Effector CD4-positive, alpha-beta T cell (primary cell): Measurements from ENCODE around the gene SELENOT.
"Not testable (repeated sequence)": the region's sequence is repeated elsewhere in the genome, so short reads cannot be mapped to it uniquely, and the experiment has no call there.

ENCODE experiments used
- DNase-seq: peaks from one replicate; pipeline ENCODE4 v3.0.0-alpha.2; 2020
- total RNA-seq: gene quantifications from one replicate; lab custom pipeline; 2026; lab: John Stamatoyannopoulos, UW

The SELENOT gene
- 62.5 reads per million, percentile 73 among the genes with 10 or more reads in this experiment for total RNA-seq

GRCh38 chr3:150603153-150603979 is at the start of gene SELENOT:
TSS of gene SELENOT (plus strand) at chr3:150603321. CDS start at chr3:150603363, 42 bp downstream.
- DNase-seq, result peak; percentile 90

GRCh38 chr3:150555859-150556436 is 47.2 kb upstream of the SELENOT start:
- no peak for DNase-seq

- DNase-seq, result no peak
These were observed 46.3 kb upstream of the SELENOT start for GRCh38 chr3:150556792-150557191.

GRCh38 chr3:150557725-150558124 is 45.4 kb upstream of the SELENOT start:
- DNase-seq, result no peak

- no peak for DNase-seq
These were observed 38.9 kb upstream of the SELENOT start for GRCh38 chr3:150564243-150564642.

GRCh38 chr3:150567328-150567727 is 35.8 kb upstream of the SELENOT start:
- DNase-seq, result no peak

GRCh38 chr3:150577855-150578254 is 25.3 kb upstream of the SELENOT start:
- no peak for DNase-seq

- DNase-seq, result no peak
These were observed 21.9 kb upstream of the SELENOT start for GRCh38 chr3:150581174-150581573.

- no peak for DNase-seq
These were observed 20.5 kb upstream of the SELENOT start for GRCh38 chr3:150582620-150583019.

GRCh38 chr3:150583028-150583427 is 20.1 kb upstream of the SELENOT start:
- DNase-seq, result no peak

- no peak for DNase-seq
These were observed 14.9 kb upstream of the SELENOT start for GRCh38 chr3:150588027-150588830.

GRCh38 chr3:150589759-150590158 is 13.4 kb upstream of the SELENOT start:
- DNase-seq, result no peak

GRCh38 chr3:150594150-150594549 is 9.0 kb upstream of the SELENOT start:
- no peak for DNase-seq

GRCh38 chr3:150597646-150598045 is 5.5 kb upstream of the SELENOT start:
- DNase-seq, result no peak

GRCh38 chr3:150599611-150600297 is 3.4 kb upstream of the SELENOT start:
- no peak for DNase-seq

GRCh38 chr3:150600647-150601530 is 2.2 kb upstream of the SELENOT start:
- DNase-seq, result not testable (repeated sequence)

GRCh38 chr3:150602426-150603152 is 532 bp upstream of the SELENOT start:
- no peak for DNase-seq

- no peak for DNase-seq
These were observed 829 bp downstream of the SELENOT start for GRCh38 chr3:150603980-150604319.

- no peak for DNase-seq
These were observed 3.0 kb downstream of the SELENOT start for GRCh38 chr3:150605998-150606641.

GRCh38 chr3:150607267-150608065 is 4.3 kb downstream of the SELENOT start:
- DNase-seq, result no peak
